H1 (cell line): ENCODE results near the gene PTP4A1. TPM values are rescaled to one million over a fixed set of nuclear protein-coding genes. Genes with fewer than 3 reads are reported as not detected.
A peak's percentile ranks its signal among the peaks of the same experiment; 100 is the strongest.

ENCODE experiments used
- CTCF ChIA-PET: fragments of 300-600 bp; sonication (Branson Sonifier 250); formaldehyde crosslinking; loops from one replicate; lab custom pipeline; 2021; ENCODE audit not compliant: partially characterized antibody; lab: Charles Lee
- POLR2A ChIA-PET: fragments of 300-600 bp; sonication (Branson Sonifier 250); formaldehyde crosslinking; loops from one replicate; lab custom pipeline; 2021; ENCODE audit warnings: inconsistent platforms; ENCODE audit not compliant: partially characterized antibody; lab: Charles Lee
- DNase-seq, 2 experiments: peaks; one replicate each; pipeline versions ENCODE4 v3.0.0 to v3.0.0-alpha.2; 2010 to 2022; ENCODE audit warnings: low spot score in 2 of 2, low read depth in 1 of 2, mixed read lengths in 1 of 2
- FAIRE-seq: peaks from 2 replicates; lab custom pipeline; 2011; peaks lifted over from hg19 to GRCh38; lab: Jason Lieb, UNC
- H2AFZ ChIP-seq: 2 replicates; pipeline ENCODE4 v1.8.1; 2012; ENCODE audit warnings: low read length, inconsistent platforms
- H2AK5ac ChIP-seq: 2 replicates; pipeline ENCODE4 v1.6.1; 2013; ENCODE audit warnings: low read depth, low read length
- H2BK120ac ChIP-seq: replicated peaks from 2 replicates; pipeline ENCODE3; 2013; ENCODE audit warnings: low read depth, low read length, inconsistent platforms
- H2BK12ac ChIP-seq: 2 replicates; pipeline ENCODE4 v1.6.1; 2013; ENCODE audit warnings: low read depth, low read length
- H2BK15ac ChIP-seq: 2 replicates; pipeline ENCODE4 v1.6.1; 2013; ENCODE audit warnings: low read length
- H2BK20ac ChIP-seq: 2 replicates; pipeline ENCODE4 v1.6.1; 2013; ENCODE audit warnings: low read length
- H2BK5ac ChIP-seq: 2 replicates; pipeline ENCODE4 v1.6.1; 2013; ENCODE audit warnings: low read depth, low read length
- H3K14ac ChIP-seq: 2 replicates; pipeline ENCODE4 v1.6.1; 2013; ENCODE audit warnings: inconsistent platforms; ENCODE audit not compliant: insufficient read length
- H3K18ac ChIP-seq: 2 replicates; pipeline ENCODE4 v1.6.1; 2013; ENCODE audit warnings: low read length; ENCODE audit errors: extremely low read depth
- H3K23ac ChIP-seq: 2 replicates; pipeline ENCODE4 v1.6.1; 2013; ENCODE audit warnings: inconsistent platforms; ENCODE audit not compliant: insufficient read length
- H3K23me2 ChIP-seq: 2 replicates; pipeline ENCODE4 v1.6.1; 2013; ENCODE audit warnings: low read depth, low read length
- H3K27ac ChIP-seq: 2 replicates; pipeline ENCODE4 v1.6.1; 2011; ENCODE audit warnings: low read depth, low read length, inconsistent platforms
- H3K27me3 ChIP-seq, 4 experiments: replicated peaks in 1 of 4; 1 replicate in 1 of 4; 2 replicates in 3 of 4; pipeline versions ENCODE4 v1.6.1 to v1.8.1; 2011 to 2013; ENCODE audit warnings: low read length in 3 of 4, mild to moderate bottlenecking in 3 of 4, inconsistent platforms in 2 of 4, mixed read lengths in 2 of 4, moderate library complexity in 1 of 4; ENCODE audit not compliant: control insufficient read depth in 3 of 4, insufficient read depth in 3 of 4; ENCODE audit errors: extremely low read depth in 1 of 4
- H3K36me3 ChIP-seq, 4 experiments: 2 replicates each; pipeline versions ENCODE4 v1.6.1 to v1.8.1; 2011 to 2013; ENCODE audit warnings: mild to moderate bottlenecking in 4 of 4, low read length in 3 of 4, moderate library complexity in 2 of 4, control low read depth in 1 of 4, inconsistent platforms in 1 of 4; ENCODE audit not compliant: insufficient read depth in 4 of 4, control insufficient read depth in 2 of 4
- H3K4ac ChIP-seq: replicated peaks from 2 replicates; pipeline ENCODE3; 2013; ENCODE audit warnings: low read length, low read depth, mixed read lengths, inconsistent platforms; ENCODE audit not compliant: insufficient read length
- H3K4me1 ChIP-seq, 4 experiments: replicated peaks in 1 of 4; 1 replicate in 1 of 4; 2 replicates in 3 of 4; pipeline versions ENCODE4 v1.6.1 to v1.8.1; 2011 to 2013; ENCODE audit warnings: low read length in 3 of 4, inconsistent platforms in 2 of 4, mixed read lengths in 1 of 4; ENCODE audit not compliant: insufficient read depth in 4 of 4, control insufficient read depth in 3 of 4
- H3K4me2 ChIP-seq, 2 experiments: 2 replicates each; pipeline versions ENCODE4 v1.6.1 to v1.8.1; 2011 to 2013; ENCODE audit warnings: low read depth in 2 of 2, low read length in 2 of 2, control low read depth in 1 of 2, inconsistent platforms in 1 of 2, mild to moderate bottlenecking in 1 of 2; ENCODE audit not compliant: insufficient read depth in 1 of 2
- H3K4me3 ChIP-seq, 4 experiments: fragments of 200-600, 300-600 bp in 1 of 4; sonication (generic), shearing (Covaris generic), sonication (Bioruptor Twin) in 1 of 4; 2 replicates each; pipeline versions ENCODE4 v1.5.1 to v1.8.1; 2011 to 2016; ENCODE audit warnings: low read length in 4 of 4, low read depth in 3 of 4, control low read depth in 2 of 4, inconsistent platforms in 2 of 4, mild to moderate bottlenecking in 2 of 4, mixed read lengths in 1 of 4, moderate library complexity in 1 of 4; ENCODE audit not compliant: insufficient read depth in 2 of 4; ENCODE audit errors: extremely low read depth in 1 of 4
- H3K56ac ChIP-seq: replicated peaks from 2 replicates; pipeline ENCODE3; 2013; ENCODE audit warnings: low read depth, mild to moderate bottlenecking, mixed read lengths, low read length, inconsistent platforms; ENCODE audit not compliant: insufficient read length
- H3K79me1 ChIP-seq: 2 replicates; pipeline ENCODE4 v1.6.1; 2013; ENCODE audit warnings: low read depth, low read length, control low read depth
- H3K79me2 ChIP-seq, 2 experiments: 2 replicates each; pipeline versions ENCODE4 v1.6.1 to v1.8.1; 2012 to 2013; ENCODE audit warnings: low read length in 2 of 2, mild to moderate bottlenecking in 2 of 2, inconsistent platforms in 1 of 2; ENCODE audit not compliant: insufficient read depth in 2 of 2, control insufficient read depth in 1 of 2
- H3K9ac ChIP-seq, 4 experiments: replicated peaks in 1 of 4; 1 replicate in 1 of 4; 2 replicates in 3 of 4; pipeline versions ENCODE4 v1.6.1 to v1.8.1; 2011 to 2013; ENCODE audit warnings: low read depth in 3 of 4, low read length in 3 of 4, control low read depth in 2 of 4, mild to moderate bottlenecking in 2 of 4, moderate library complexity in 2 of 4, inconsistent platforms in 1 of 4; ENCODE audit errors: extremely low read depth in 1 of 4
- H3K9me3 ChIP-seq, 2 experiments: 2 replicates each; pipeline versions ENCODE4 v1.6.1 to v1.8.1; 2012 to 2013; ENCODE audit warnings: mild to moderate bottlenecking in 2 of 2, moderate library complexity in 2 of 2, control low read depth in 1 of 2, inconsistent platforms in 1 of 2, low read depth in 1 of 2, low read length in 1 of 2, mixed read lengths in 1 of 2; ENCODE audit not compliant: insufficient read depth in 2 of 2
- H4K20me1 ChIP-seq, 2 experiments: replicated peaks in 1 of 2; 2 replicates each; pipeline versions ENCODE3 to v1.8.1; 2011 to 2013; ENCODE audit warnings: inconsistent platforms in 2 of 2, low read length in 2 of 2, mild to moderate bottlenecking in 1 of 2; ENCODE audit not compliant: insufficient read depth in 2 of 2, control insufficient read depth in 1 of 2
- H4K5ac ChIP-seq: 2 replicates; pipeline ENCODE4 v1.6.1; 2013; ENCODE audit warnings: low read length, low read depth, mixed read lengths, inconsistent platforms; ENCODE audit not compliant: insufficient read length
- H4K8ac ChIP-seq: 2 replicates; pipeline ENCODE4 v1.8.0; 2013; ENCODE audit warnings: mild to moderate bottlenecking, moderate library complexity, low read length, inconsistent platforms; ENCODE audit not compliant: insufficient read depth; ENCODE audit errors: extremely low read depth
- H4K91ac ChIP-seq: replicated peaks from 2 replicates; pipeline ENCODE3; 2013; ENCODE audit warnings: low read length, mixed read lengths, inconsistent platforms; ENCODE audit not compliant: insufficient read length
- CHD1 ChIP-seq: IDR thresholded peaks from 2 replicates; pipeline ENCODE4 v1.6.1; 2012; ENCODE audit warnings: low read depth, low read length, improper control_type of control experiment
- EGR1 ChIP-seq: IDR thresholded peaks from 2 replicates; pipeline ENCODE4 v1.6.1; 2011; ENCODE audit warnings: low read depth, low read length, borderline replicate concordance
- FOSL1 ChIP-seq: IDR thresholded peaks from 2 replicates; pipeline ENCODE4 v1.6.1; 2011; ENCODE audit warnings: mild to moderate bottlenecking, low read depth, low read length, moderate library complexity; ENCODE audit not compliant: insufficient read depth
- KDM1A ChIP-seq: fragments of 200-600, 300-600 bp; sonication (generic); IDR thresholded peaks from 2 replicates; pipeline ENCODE4 v1.7.1; 2016; ENCODE audit warnings: mild to moderate bottlenecking, low read length, borderline replicate concordance
- MAFK ChIP-seq: IDR thresholded peaks from 2 replicates; pipeline ENCODE4 v1.6.1; 2012; ENCODE audit warnings: low read depth, mild to moderate bottlenecking, improper control_type of control experiment, low read length
- NRF1 ChIP-seq: IDR thresholded peaks from 2 replicates; pipeline ENCODE4 v1.6.1; 2011; ENCODE audit warnings: mild to moderate bottlenecking, low read depth, low read length, improper control_type of control experiment
- POLR2A ChIP-seq, 2 experiments: IDR thresholded peaks; 1 replicate in 1 of 2; 2 replicates in 1 of 2; pipeline ENCODE4 v1.6.1; 2011; ENCODE audit warnings: low read depth in 2 of 2, low read length in 2 of 2, mild to moderate bottlenecking in 2 of 2; ENCODE audit errors: control extremely low read depth in 1 of 2
- RAD21 ChIP-seq, 2 experiments: IDR thresholded peaks in 1 of 2; conservative IDR thresholded peaks in 1 of 2; 2 replicates each; pipeline ENCODE4 v1.6.1; 2011; ENCODE audit warnings: low read depth in 2 of 2, low read length in 2 of 2, improper control_type of control experiment in 1 of 2, inconsistent platforms in 1 of 2, mild to moderate bottlenecking in 1 of 2, moderate library complexity in 1 of 2
- TAF1 ChIP-seq: IDR thresholded peaks from 2 replicates; pipeline ENCODE4 v1.6.1; 2011; ENCODE audit warnings: mild to moderate bottlenecking, low read depth, low read length
- TCF12 ChIP-seq: IDR thresholded peaks from 2 replicates; pipeline ENCODE4 v1.6.1; 2011; ENCODE audit warnings: low read depth, mild to moderate bottlenecking, low read length
- ZNF274 ChIP-seq: IDR thresholded peaks from 2 replicates; pipeline ENCODE4 v1.7.0; 2012; ENCODE audit warnings: low read length, borderline replicate concordance; ENCODE audit errors: extremely low read depth
- WGBS, 2 experiments: shearing (Covaris generic) in 1 of 2; methylation state at CpG; one replicate each; pipeline versions ENCODE4 v1.1.6 to v1.1.7; 2013 to 2015; ENCODE audit warnings: low lambda C conversion rate in 2 of 2, mixed read lengths in 2 of 2, inconsistent platforms in 1 of 2, low coverage in 1 of 2, missing lambda C conversion rate in 1 of 2; ENCODE audit not compliant: insufficient replicate concordance in 2 of 2, insufficient coverage in 1 of 2, insufficient read length in 1 of 2; ENCODE audit errors: extremely low coverage in 1 of 2, missing lambda C conversion rate in 1 of 2; 5-methylcytosine and 5-hydroxymethylcytosine counted together
- polyA plus RNA-seq, 7 experiments: library from polyadenylated mRNA; depleted of rRNA in 3 of 7; stranded (reverse) in 5 of 7; unstranded in 2 of 7; fragments of >200 nt in 5 of 7; fragments of 200-250 nt in 2 of 7; gene quantifications; 1 replicate in 5 of 7; 2 replicates in 1 of 7; 4 replicates in 1 of 7; pipeline versions ENCODE4 v1.2.1 to v1.2.3, GENCODE V29; 2011 to 2013; ENCODE audit warnings: missing spikeins in 2 of 7, mixed read lengths in 2 of 7
- total RNA-seq: library from RNA; stranded (reverse); fragmentation: NEBNext Ultra II Directional; extraction: Animal tissue kit (Norgen Biotek cat#: 25700); gene quantifications from 2 replicates; pipeline ENCODE4 v1.2.1, GENCODE V29; 2021
- TF ChIP-seq, protein P1 (sequence below): IDR thresholded peaks from 2 replicates; pipeline ENCODE4 v1.6.1; 2012; ENCODE audit warnings: inconsistent platforms

The PTP4A1 gene
- total and polyA plus RNA-seq, 2 of the 8 experiments (the other 6 are each of a cell fraction or from before 2014, with no cell fraction given): 21.1 to 76.3 TPM

DNA sequence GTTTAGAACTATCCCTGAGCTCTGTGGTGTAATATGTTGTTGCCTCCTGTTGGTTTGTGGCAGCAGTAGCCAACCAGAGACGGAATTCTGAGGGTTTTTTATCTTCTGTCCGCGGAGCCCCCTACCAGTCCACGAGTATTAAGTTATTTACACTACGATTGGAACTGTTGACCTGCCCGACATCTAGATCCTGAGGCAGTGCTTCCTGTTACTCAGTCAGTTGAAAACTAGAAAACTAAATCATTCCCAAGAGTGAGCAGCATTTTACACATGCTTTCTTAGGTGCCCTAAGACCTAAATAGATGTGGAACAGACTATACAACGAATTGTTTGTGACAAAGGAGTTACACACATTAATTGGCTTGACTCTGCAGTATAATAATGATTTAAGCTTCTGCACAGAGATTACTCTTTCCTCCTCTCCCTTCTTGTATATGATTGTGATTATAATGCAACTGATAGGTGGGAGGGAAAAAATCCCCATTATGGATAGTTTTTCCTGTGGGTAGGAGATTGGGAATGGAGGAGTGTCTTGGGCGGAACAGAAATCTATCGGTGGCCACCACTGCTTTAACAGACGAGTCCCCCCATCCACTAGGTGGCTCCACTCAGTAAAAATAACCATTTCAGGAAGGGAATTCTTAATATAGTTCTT, 1.7 kb downstream of the PTP4A1 start:
- H2BK15ac ChIP-seq: no peak overlapping the region
- peak overlapping the region; percentile 87; the same call in 1 of the 2 replicates for H2BK5ac ChIP-seq
- peak overlapping the region; percentile 64 to 98 (median 96) for H3K9ac ChIP-seq
- peak overlapping the region; percentile 81 to 85 (median 82) for H3K4me3 ChIP-seq
- peak overlapping the region; percentile 77 to 87 for H3K4me2 ChIP-seq
- no peaks in the 10 kb centered on the region for H3K79me1 ChIP-seq
- peaks cover 6% of the 10 kb centered on the region for H3K23me2 ChIP-seq
- peaks cover 19 to 56% of the 10 kb centered on the region in 2 experiments for H3K79me2 ChIP-seq
- WGBS, 2 experiments: 1% methylated on average over 10 of the region's 10 CpGs; no CpG with 5 or more reads in 1 of the 2 experiments
- H2BK120ac ChIP-seq: peak overlapping the region; percentile 70
- FAIRE-seq (no peak), DNase-seq (no peak)
- peak overlapping the region; percentile 37 for H3K56ac ChIP-seq
- peak overlapping the region; percentile 95 for H3K4ac ChIP-seq
- H2AFZ ChIP-seq: no peak overlapping the region
- CTCF ChIA-PET: interaction anchor here (0.7 to 2.2 kb wide), 13 partner anchors 8 to 256 kb away, joined by 3 to 9 read pairs (median 4); partner anchors contain the start of gene PHF3
- H4K20me1 ChIP-seq: peaks cover 2 to 5% of the 10 kb centered on the region in 2 experiments
- peak overlapping the region; percentile 42; the same call in 1 of the 2 replicates for H3K18ac ChIP-seq
- POLR2A ChIA-PET: interaction anchor here (0.6 to 2.5 kb wide), 25 partner anchors 9 to 770 kb away, joined by 3 to 33 read pairs (median 4); partner anchors contain the start of gene PHF3
- no peak overlapping the region for H3K14ac ChIP-seq
- H3K27ac ChIP-seq: peak overlapping the region; percentile 98
- peak overlapping the region; percentile 99; the same call in 1 of the 2 replicates for H4K8ac ChIP-seq
- peaks cover 0 to 3% (median 0%) of the 10 kb centered on the region in 4 experiments; a peak in 1 of 7 replicates for H3K4me1 ChIP-seq
- H2AK5ac ChIP-seq: no peak overlapping the region; the same call in 1 of the 2 replicates
- H3K9me3 ChIP-seq: no peaks in the 10 kb centered on the region
- H4K5ac ChIP-seq: peak overlapping the region; percentile 70
- H3K36me3 ChIP-seq: peaks cover 7 to 30% (median 25%) of the 10 kb centered on the region in 4 experiments; a peak in 7 of 8 replicates
- H2BK20ac ChIP-seq: no peak overlapping the region
- 0 out of 7 replicates have a peak, but pooled peaks cover 0 to 2% (median under 1%) of the 10 kb centered on the region in 4 experiments for H3K27me3 ChIP-seq
- H4K91ac ChIP-seq: peak overlapping the region; percentile 91
- peak overlapping the region; percentile 33; the same call in 1 of the 2 replicates for H2BK12ac ChIP-seq
- H3K23ac ChIP-seq: no peak overlapping the region
- TF ChIP-seq EGR1 (no peak), TAF1 (peak; percentile 24; the same call in 1 of the 2 replicates), CHD1 (peak; percentile 37; the same call in 1 of the 2 replicates), POLR2A (IDR thresholded peaks at IDR 0.05; ENCODE audit: control extremely low read depth in 1 of 2, low read depth in 2 of 2, low read length in 2 of 2) (no peak; a peak in 1 of 3 replicates), RAD21 (IDR thresholded peaks at IDR 0.05 in 1 of 2, conservative IDR thresholded peaks at IDR 0.05 in 1 of 2; ENCODE audit: low read depth in 2 of 2, low read length in 2 of 2) (peak; percentile 36 to 45; a peak in 2 of 4 replicates), FOSL1 (no peak), KDM1A (no peak), MAFK (no peak), TCF12 (no peak), ZNF274 (no peak), NRF1 (no peak)
- TF ChIP-seq, protein P1, sequence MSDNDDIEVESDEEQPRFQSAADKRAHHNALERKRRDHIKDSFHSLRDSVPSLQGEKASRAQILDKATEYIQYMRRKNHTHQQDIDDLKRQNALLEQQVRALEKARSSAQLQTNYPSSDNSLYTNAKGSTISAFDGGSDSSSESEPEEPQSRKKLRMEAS: no peak
